Renal cortex interstitium (tissue), 11 donors: ENCODE results near the gene PPP1R13B. TPM values are rescaled to one million over a fixed set of nuclear protein-coding genes. Genes with fewer than 3 reads are reported as not detected.

Experiments
- DNase-seq, 11 donors: peaks; one replicate each; pipeline ENCODE4 v3.0.0-alpha.2; 2013; ENCODE audit warnings: low read depth in 9 of 11, low spot score in 4 of 11; ENCODE audit errors: extremely low read depth in 1 of 11
- polyA plus RNA-seq, 3 donors: library from polyadenylated mRNA; unstranded; fragments of 120-200 nt; gene quantifications; one replicate each; pipeline ENCODE4 v1.2.1, GENCODE V29; 2013; ENCODE audit not compliant: insufficient read length in 3 of 3

PPP1R13B gene
- polyA plus RNA-seq, 3 donors, result 29.8 to 47.6 (median 31.2) TPM

- no peak for DNase-seq
Observed at GRCh38 chr14:103685276-103686211, 161.8 kb downstream of the PPP1R13B start.

DNA sequence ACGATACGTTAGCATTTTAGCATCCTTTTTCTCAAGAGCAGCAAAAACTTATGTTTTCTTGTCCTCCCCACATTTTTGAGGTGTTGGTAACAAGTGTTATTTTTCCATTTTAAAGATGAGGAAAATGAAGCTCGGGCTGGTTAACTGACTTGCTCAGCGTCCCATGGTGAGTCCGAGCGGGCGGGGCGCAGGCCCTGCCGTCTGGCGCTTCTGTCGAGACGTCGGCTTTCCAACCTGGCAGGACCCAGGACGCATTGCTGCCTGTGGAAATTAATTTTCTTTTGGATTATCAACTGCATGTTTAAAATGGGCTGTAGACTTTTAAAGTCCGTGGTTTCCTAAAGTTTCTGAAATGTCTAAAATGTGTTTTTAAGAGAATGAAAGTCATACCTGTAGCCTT is 162.5 kb downstream of the PPP1R13B start:
- no peak for DNase-seq

DNA sequence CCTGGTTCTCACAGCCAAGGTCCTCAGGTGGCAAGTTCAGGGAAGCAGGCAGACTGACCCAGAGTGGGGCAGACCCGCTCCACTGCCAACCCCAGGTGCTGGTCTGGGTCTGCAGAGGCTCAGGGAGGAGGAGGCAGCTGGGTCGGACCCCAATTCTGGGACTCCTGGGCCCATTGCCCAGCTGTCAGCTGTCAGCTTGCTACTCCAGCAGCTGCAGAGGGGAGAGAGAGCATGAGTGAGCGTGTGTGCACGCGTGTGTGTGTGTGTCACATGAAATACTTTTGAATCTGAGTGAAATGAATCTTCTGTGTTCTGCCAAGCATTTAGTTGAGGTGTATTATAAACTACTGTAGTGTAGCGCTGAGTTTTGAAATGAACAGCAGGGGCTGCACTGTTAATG is 162.9 kb downstream of the PPP1R13B start:
- DNase-seq, result no peak

Other genes with a start within 250 kb of the PPP1R13B start
- gene KLC1, start 218.4 kb downstream of the PPP1R13B start, polyA plus RNA-seq, result 100 to 1,000 TPM in 2 of 3 donors, 10 to 100 TPM in 1; 89.5 to 156 (median 107) TPM
- 10 to 100 TPM; 13.1 to 19.2 (median 15.5) TPM for gene XRCC3, start 132.1 kb downstream of the PPP1R13B start, polyA plus RNA-seq
- 10 to 100 TPM; 50.5 to 57.5 (median 55.3) TPM for gene ZFYVE21, start 131.8 kb downstream of the PPP1R13B start, polyA plus RNA-seq
- 1 to 10 TPM; 1.9 to 7.3 (median 3.8) TPM for gene TDRD9, start 80.9 kb upstream of the PPP1R13B start, polyA plus RNA-seq
- gene RD3L, start 95.0 kb upstream of the PPP1R13B start, polyA plus RNA-seq, result not detected
- 10 to 100 TPM; 10.1 to 17.3 (median 13.1) TPM for gene ASPG, start 238.1 kb upstream of the PPP1R13B start, polyA plus RNA-seq